Hepatocyte (in vitro differentiated cells): Measurements from ENCODE around the gene GPR55.

Experiments used
- CTCF ChIP-seq: fragments of 200-600 bp; sonication (generic); IDR thresholded peaks from 2 replicates; pipeline ENCODE4 v1.5.1; 2016; ENCODE audit warnings: antibody characterized with exemption, mild to moderate bottlenecking; ENCODE audit not compliant: poor library complexity
- EZH2 ChIP-seq: fragments of 200-600 bp; sonication (generic); IDR thresholded peaks from 2 replicates; pipeline ENCODE4 v1.6.1; 2016; ENCODE audit warnings: antibody characterized with exemption, mild to moderate bottlenecking, borderline replicate concordance
- EZH2phosphoT487 ChIP-seq: fragments of 200-600 bp; sonication (generic); IDR thresholded peaks from one replicate; pipeline ENCODE4 v1.6.1; 2018; ENCODE audit warnings: antibody characterized with exemption, mild to moderate bottlenecking, low read depth, moderate library complexity; ENCODE audit not compliant: unreplicated experiment, severe bottlenecking

GRCh38 chr2:230877759-230878598 lies 47.1 kb downstream of the GPR55 start:
- TF ChIP-seq CTCF, result no peak
- no peak for TF ChIP-seq EZH2phosphoT487
- TF ChIP-seq EZH2, result no peak
